ENCODE data around the gene CYB5B.
"Not testable (repeated sequence)": the region's sequence is repeated elsewhere in the genome, so short reads cannot be mapped to it uniquely, and the experiment has no call there.

CYB5B gene

DNA sequence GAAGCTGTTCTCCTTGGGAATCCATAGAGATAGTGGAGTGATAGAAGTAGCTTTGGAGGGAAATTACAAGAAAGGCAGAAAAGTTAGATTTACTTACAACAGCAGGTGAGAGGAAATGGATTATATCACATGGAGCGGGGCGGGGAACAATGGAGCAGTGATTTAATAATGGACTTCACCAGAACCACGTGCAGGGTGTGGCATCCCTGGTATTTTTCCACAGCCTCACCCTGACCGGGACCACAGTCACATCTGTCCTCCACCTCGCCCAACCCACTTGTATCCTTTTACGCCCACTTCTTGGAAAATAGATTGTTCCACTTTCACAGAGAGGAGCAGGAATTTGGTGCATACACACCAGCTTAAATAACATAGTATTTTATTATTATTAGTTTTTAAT lies 15.9 kb upstream of the CYB5B start:
- DNase-seq (ENCODE audit: extremely low read depth in 1 of 2, low read depth in 1 of 2) = no peak

DNA sequence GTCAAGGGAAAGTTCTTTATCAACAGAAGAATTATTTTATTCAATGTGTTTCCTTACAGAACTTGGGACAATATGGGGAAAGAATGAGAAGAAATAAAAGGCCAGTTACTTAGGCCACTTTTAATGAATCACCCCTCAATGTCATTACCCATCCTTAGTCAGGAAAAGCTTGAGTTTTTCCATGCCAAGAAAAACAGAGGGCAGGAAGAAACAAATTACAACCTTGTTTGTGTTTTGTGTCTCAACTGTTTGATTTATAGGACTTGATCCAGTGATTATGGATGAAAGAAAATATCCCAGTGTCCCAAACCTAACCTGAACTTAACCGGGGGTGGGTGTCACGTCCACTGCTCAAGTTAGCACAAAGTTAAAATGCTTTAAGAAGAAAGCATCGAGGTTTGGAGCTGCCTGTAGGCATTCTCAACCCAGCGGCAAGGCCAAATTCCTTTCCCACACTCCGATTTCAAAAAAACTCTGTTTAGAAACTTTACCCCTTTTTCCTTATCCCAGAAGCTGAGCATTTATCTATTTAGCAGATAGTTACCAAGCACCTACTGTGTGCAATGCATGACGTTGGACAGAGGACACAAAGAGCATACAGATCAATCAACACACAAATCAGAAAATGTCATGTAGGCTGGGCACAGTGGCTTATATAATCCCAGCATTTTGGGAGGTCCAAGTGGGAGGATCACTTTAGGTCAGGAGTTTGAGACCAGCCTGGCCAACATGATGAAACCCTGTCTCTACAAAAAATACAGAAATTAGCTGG lies 14.0 kb upstream of the CYB5B start:
- no peak for DNase-seq (ENCODE audit: extremely low read depth in 1 of 2, low read depth in 1 of 2)

DNA sequence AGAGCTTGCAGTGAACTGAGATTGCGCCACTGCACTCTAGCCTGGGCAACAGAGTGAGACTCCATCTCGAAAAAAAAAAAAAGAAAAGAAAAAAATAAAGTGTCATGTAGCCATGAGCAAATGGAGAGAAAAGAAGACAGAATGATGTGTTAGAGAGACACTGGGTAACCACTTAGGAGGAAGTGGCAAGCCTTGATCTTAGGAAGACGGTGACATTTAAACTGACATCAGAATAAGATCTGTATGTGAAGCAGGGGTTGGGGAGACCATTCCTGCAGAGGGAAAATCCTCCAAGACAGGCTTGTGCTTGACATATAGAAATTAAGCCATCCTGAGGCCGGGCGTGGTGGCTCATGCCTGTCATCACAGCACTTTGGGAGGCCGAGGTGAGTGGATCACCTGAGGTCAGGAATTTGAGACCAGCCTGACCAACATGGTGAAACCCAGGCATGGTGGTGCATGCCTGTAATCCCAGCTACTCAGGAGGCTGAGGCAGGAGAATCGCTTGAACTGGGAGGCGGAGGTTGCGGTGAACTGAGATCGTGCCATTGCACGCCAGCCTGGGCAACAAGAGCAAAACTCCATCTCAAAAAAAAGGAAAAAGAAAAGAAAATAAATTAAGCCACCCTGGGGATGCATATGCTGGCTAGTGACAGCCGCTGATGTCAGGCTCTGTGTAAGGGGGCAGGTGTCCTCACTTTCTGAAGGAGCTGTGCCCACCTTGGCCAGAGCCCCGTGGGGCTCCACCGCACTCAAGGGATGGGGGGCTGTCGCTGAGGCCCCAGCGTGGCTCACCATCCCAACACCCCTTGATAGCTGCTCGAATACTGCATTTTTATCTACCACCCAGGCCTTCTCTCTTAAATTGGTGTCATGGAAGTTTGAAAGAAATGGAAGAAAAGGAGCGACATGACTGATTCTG lies 13.1 kb upstream of the CYB5B start:
- no peak for DNase-seq (ENCODE audit: extremely low read depth in 1 of 2, low read depth in 1 of 2)

DNA sequence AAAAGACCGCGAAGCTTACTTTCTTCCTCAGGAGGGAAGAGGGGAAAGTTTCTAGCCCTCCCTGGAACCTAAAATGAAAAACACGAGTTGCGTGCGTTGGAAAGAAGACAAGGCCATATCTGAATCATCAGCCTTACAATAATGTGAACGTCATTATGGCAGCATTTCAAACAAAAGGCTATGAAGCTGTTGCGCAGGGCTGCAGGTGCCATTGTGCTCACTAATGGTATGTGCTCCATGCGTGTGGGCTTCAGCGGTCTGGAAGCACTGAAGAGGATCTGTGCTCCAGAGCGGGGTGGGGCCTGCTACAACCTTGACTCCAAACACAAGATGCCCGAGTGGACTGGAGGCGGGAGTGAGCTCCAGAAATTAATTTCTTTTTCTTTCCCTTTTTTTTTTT lies 12.1 kb upstream of the CYB5B start:
- DNase-seq (ENCODE audit: extremely low read depth in 1 of 2, low read depth in 1 of 2) = no peak

DNA sequence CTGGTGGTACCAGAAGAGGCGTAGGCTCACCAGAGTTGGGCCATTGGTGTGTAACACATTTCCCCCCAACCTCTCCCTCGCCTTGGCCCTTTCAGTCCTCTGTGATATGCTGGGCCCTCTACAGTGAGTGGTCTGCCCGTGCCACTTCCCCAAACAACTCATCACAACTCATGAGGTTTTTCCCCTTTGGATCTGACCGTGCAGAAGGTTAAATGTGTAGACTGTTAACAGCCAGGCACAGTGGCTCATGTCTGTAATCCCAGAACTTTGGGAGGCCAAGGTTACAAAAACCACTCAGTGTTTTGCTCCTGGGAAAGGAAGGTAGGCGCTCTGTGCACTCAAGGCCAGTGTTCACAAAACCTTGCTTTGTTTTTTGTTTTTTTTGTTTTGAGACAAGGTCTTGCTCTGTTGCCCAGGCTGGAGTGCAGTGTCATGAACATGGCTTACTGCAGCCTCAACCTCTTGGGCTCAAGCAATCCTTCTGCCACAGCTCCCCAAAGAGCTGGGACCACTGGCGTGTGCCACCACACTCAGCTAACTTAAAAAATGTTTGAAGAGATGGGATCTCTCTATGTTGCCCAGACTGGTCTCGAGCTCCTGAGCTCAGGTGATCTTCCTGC lies 11.3 kb upstream of the CYB5B start:
- no peak for DNase-seq (ENCODE audit: extremely low read depth in 1 of 2, low read depth in 1 of 2)

DNA sequence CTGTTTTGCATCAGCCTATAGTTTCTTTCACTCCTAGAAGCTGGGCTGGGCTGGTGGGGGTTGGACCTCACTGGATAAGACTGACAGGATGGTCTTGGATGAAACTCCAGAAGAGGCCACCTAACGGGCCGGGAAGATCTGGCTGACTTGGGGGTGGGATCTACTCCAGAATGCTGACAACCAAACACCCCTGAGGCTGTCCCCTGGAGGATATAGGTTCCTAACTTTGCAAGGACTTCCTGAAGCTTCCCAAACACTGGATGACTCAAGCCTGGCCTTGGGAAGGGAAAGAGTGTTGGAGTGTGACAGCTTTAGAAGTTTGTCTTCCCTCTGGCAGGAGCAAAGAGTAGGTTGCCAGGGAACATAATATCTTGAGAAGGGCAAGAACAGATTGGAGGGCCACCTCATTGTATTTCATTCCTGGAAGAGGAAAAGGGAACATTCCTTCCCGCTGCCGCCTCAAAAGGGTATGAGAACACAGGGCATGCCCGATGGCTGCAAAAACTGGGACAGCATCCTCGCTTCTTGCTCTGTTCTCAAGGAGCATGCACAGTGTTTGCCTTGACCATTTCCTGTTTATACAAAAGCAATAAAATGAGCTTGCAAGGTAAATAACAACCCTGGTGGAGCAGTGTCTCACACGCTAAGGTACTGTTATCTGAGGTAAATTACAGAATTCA lies 6.8 kb upstream of the CYB5B start:
- no peak for DNase-seq (ENCODE audit: extremely low read depth in 1 of 2, low read depth in 1 of 2)

DNA sequence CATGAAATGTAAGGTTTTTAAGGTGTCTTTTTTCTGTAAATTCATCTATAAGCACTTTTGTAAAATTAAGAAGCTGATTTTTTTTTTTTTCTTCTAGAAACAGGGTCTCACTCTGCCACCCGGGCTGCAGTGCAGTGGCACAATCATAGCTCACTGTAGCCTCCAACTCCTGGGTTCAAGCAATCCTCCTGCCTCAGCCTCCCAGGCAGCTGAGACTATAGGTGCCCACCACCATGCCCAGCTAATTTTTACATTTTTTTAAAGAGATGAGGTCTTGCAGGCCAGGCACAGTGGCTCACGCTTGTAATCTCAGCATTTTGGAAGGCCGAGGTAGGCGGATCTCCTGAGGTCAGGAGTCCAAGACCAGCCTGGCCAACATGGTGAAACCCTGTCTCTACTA lies 4.5 kb upstream of the CYB5B start:
- no peak for DNase-seq (ENCODE audit: extremely low read depth in 1 of 2, low read depth in 1 of 2)

DNA sequence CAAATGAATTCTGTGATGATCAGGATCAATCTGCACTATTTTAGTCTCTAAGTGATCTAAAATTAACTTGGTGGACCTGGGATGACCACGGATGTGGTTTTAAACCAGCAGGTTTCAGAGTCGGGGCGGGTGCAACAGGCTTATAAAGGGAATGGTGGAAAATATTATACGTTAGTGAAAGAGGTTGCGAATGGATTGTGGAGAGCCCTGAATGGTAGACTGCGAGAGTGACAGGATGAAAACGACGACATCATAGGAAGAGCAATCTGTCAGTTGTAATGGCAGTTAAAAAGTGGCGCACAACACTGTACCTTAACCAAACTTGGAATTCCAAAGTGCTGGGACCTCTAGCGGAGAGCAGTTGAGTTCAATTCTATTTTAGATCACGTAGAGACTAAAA lies 1.2 kb upstream of the CYB5B start:
- DNase-seq (ENCODE audit: extremely low read depth in 1 of 2, low read depth in 1 of 2) = no peak

DNA sequence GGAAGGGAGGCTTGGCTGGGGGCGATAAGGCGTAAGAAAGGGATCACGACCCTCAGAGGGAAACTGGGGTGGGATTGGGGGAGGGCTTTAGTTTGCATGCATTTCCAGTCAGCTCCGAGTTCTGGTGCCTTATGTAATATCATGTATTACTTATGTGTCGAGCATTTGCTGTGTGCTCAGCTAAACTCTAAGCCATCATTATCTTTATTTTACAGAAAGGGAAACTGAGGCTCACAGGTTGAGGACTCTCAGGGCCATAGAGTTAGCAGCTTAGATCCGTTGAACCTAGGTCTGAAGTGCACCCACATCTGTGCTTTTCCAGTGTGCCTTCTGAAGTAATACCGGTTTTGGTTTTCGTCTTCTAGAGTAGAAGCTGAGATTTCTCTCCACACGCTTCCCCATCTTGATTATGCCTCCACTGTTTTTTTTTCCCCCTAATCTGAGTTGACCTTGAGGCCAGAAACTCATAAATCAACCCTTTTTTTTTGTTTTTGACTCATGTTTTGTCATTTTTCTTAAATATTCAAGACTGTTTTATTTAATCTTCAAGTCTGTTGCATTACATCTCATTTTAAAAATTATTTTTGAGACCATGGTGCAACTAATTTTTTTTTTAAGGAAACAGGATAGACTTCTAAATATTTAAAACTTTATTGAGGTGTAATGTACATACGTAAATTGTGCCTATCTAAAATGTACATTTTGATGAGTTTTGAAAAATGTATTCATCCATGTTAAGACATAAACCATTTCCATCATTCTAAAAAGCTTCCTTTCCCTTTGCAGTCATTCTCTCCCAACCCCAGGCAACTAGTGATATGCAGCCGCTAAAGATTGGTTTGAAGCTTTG lies 741 bp downstream of the CYB5B start:
- DNase-seq (ENCODE audit: extremely low read depth in 1 of 2, low read depth in 1 of 2) = no peak

DNA sequence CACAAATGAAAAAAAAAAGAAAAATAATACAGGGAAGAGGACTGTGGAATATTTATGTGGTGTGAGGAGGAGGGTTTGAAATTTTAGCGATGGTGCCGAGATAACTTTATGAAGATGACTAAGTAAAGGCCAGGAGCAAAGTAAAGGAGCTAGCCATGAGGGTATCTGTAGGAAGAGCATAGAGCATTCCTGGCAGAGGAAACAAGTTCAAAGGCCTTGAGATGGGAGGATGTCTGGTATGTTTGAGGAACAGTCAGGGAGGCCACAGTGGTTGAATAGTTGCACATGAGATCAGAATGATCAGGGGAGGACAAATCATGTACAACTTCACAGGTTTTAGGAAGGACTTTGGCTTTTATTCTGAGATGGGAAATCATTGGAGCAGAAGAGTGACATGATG lies 4.2 kb downstream of the CYB5B start:
- DNase-seq (ENCODE audit: extremely low read depth in 1 of 2, low read depth in 1 of 2) = no peak

DNA sequence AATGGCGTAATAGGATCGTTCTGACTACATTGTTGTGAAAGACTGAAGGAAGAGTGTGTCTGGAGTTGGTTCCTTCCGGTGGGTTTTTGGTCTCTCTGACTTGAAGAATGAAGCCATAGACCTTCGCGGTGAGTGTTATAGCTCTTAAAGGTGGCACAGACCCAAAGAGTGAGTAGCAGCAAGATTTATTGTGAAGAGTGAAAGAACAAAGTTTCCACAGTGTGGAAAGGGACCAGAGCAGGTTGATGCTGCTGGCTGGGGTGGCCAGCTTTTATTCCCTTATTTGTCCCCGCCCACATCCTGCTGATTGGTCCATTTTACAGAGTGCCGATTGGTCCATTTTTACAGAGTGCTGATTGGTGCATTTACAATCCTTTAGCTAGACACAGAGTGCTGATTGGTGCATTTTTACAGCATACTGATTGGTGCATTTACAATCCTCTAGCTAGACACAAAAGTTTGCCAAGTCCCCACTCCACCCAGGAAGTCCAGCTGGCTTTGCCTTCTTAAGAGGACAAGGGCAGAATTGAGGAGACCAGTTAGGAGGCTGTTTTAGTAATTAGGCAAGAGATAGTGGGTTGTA lies 4.7 kb downstream of the CYB5B start:
- not testable (repeated sequence) for DNase-seq (ENCODE audit: extremely low read depth in 1 of 2, low read depth in 1 of 2)

DNA sequence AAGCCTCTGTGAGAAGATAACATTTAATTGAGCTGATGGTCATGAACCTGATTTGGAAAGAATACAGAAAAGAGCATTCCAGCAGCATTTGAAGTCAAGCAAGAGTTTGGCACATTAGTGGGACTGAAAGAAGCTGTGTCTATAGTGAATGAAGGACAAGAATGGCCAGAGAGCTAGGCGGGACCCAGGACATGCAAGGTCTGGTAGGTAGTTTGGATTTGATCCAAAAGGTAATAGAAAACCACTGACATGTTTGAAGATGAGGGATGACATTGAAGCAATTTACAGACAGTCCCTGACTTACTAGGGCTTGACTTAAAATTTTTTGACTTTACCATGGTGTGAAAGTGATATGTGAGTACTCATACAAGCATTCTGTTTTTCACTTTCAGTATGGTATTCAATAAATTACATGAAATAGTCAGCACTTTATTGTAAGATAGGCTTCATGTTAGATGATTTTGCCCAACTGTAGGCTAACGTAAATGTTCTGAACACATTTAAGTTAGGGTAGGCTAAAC lies 7.6 kb downstream of the CYB5B start:
- DNase-seq (ENCODE audit: extremely low read depth in 1 of 2, low read depth in 1 of 2) = no peak

DNA sequence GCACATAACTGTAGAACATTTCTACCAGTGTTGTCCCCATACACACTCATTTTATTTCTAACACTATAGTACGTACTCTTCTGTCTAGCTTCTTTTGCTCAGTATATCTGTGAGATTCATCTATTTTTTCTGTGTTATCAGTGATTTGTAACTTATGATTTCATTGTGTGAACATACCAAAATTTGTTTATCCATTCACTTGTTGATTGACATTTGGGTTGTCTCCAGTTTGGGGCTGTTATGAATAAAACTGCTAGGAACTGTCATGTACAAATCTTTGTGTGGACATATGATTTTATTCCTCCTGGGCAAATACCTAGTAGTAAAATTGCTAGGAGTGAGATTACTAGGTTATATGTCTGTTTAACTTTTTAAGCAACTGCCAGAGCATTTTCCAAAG lies 9.6 kb downstream of the CYB5B start:
- DNase-seq (ENCODE audit: extremely low read depth in 1 of 2, low read depth in 1 of 2) = no peak

DNA sequence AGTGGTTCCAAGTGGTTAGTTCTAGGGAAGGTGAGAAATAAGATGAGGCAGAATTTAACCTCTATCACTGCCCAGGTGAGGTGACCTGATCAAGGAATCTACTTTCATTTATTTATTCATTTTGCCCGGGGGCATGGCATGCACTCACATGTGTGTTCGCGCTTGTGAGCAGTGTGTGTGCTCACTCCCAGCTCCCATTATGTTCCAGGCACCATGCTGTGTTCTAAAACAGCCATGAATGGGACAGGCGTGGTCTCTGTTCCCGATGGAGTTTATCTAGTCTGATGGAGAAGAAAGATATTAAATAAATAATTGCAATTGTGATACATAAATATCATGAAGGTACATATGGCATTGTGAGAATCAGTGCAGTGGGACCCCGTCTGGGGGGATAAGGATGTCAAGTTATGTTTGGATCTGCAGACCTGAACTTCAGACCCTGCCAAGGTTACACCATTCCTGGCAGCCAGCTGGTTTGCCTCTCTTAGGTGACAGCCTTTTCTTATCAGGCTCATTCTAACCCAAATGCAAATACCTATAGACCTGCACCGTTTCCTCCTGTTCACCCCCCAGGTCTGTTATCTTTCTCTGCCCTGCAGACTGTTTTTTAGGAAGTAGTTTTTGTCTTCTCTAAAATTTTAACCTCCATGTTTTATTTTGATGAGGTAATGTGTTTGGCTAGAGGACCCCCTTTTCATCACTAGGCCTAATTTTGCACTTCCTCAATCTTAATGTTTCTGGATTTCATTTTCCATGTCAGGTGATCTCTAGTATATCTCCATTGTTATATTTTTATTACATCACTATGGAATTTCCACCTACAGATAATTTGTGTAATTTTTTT lies 11.8 kb downstream of the CYB5B start:
- no peak for DNase-seq (ENCODE audit: extremely low read depth in 1 of 2, low read depth in 1 of 2)

DNA sequence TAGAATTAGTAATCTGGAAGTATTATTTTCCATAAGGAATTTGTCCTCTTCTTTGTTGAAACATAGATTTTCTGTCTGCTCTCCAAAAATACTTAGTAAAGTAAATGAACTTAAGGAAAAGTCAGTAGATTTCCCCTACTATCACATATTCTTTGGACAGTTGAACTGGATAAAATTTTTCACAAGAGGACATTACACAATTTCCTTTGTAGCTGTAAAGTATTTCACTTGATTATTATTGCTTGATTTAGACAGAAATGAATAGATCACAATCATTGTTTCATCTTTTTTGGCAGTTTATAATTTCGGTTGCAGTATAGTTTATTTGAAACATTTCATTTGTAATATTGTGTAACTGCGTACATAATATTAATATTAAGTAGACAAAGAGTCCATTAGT lies 12.5 kb downstream of the CYB5B start:
- no peak for DNase-seq (ENCODE audit: extremely low read depth in 1 of 2, low read depth in 1 of 2)

DNA sequence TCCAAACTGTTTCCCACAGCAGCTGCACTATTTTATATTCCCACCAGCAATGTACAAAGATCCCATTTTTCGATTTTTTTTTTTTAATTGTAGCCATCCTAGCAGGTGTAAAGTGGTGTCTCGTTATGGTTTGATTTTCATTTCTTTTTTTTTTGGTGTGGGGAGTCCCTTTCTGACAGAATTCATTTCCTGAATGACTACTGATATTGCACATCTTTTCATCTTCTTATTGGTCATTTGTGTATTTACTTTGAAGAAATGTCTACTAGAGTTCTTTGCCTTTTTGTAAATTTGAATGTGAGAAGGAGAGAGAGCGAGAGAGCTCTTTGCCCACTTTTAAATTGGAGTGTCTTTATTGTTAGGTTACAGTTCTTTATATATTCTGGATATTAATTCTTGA lies 14.0 kb downstream of the CYB5B start:
- no peak for DNase-seq (ENCODE audit: extremely low read depth in 1 of 2, low read depth in 1 of 2)

DNA sequence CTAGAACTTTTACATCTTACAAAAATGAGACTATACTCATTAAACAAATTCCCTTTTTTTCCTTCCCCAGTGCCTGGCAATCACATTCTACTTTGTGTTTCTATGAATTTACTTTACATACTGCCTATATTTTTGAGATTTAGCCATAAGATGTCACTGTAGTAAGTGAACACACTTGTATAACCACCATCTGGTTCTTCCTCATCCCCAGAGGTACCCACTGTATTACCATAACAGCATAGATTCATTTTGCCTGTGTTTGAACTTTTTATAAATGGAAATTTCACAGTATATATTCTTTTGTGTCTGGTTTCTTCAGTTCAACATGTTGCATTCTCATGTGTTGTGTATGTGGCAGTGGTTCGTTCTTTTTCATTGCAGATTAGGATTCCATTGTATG lies 15.8 kb downstream of the CYB5B start:
- DNase-seq (ENCODE audit: extremely low read depth in 1 of 2, low read depth in 1 of 2) = no peak

DNA sequence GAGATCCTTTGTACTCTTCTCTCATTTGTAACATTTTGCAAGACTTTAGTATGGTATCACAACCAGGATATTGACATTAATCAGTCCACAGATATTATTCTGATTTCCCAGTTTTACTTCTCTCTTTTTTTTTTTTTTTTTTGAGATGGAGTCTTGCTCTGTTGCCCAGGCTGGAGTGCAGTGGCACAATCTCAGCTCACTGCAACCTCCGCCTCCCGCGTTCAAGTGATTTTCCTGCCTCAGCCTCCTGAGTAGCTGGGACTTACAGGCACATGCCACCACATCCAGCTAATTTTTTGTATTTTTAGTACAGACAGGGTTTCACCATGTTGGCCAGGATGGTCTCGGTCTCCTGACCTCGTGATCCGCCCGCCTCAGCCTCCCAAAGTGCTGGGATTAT lies 16.6 kb downstream of the CYB5B start:
- not testable (repeated sequence) for DNase-seq (ENCODE audit: extremely low read depth in 1 of 2, low read depth in 1 of 2)

Data from activated CD8-positive, alpha-beta memory T cell treated with anti-CD3 and anti-CD28 coated beads for 1 hour (primary cell).